Chondrocyte (in vitro differentiated cells): ENCODE measurements around the gene SECTM1. TPM values are rescaled to one million over a fixed set of nuclear protein-coding genes. Genes with fewer than 3 reads are reported as not detected.
"Not testable (repeated sequence)": the region's sequence is repeated elsewhere in the genome, so short reads cannot be mapped to it uniquely, and the experiment has no call there.

Source experiments
- DNase-seq: peaks from one replicate; pipeline ENCODE4 v3.0.0; 2021; ENCODE audit warnings: mixed read lengths, low spot score
- H3K27ac Mint-ChIP-seq: one replicate; pipeline ENCODE4 v1.8.0; 2021; ENCODE audit warnings: mild to moderate bottlenecking, moderate library complexity, mixed read lengths; ENCODE audit not compliant: unreplicated experiment
- H3K27me3 Mint-ChIP-seq: 2 replicates; pipeline ENCODE4 v1.8.0; 2021; ENCODE audit warnings: low read depth, mixed read lengths
- H3K36me3 Mint-ChIP-seq: 2 replicates; pipeline ENCODE4 v1.8.0; 2021; ENCODE audit warnings: low read depth, mixed read lengths
- H3K4me1 Mint-ChIP-seq: 2 replicates; pipeline ENCODE4 v1.8.0; 2021; ENCODE audit warnings: low read depth, mild to moderate bottlenecking, mixed read lengths
- H3K4me3 Mint-ChIP-seq: one replicate; pipeline ENCODE4 v1.8.0; 2021; ENCODE audit warnings: mild to moderate bottlenecking, moderate library complexity, mixed read lengths; ENCODE audit not compliant: unreplicated experiment
- H3K9me3 Mint-ChIP-seq: 2 replicates; pipeline ENCODE4 v1.8.0; 2021; ENCODE audit warnings: low read depth, mixed read lengths
- CTCF ChIP-seq: fragments of 200-600 bp; sonication (generic); IDR thresholded peaks from 2 replicates; pipeline ENCODE4 v1.5.0; 2021; ENCODE audit warnings: antibody characterized with exemption, mild to moderate bottlenecking, moderate library complexity
- total RNA-seq: library from RNA; stranded (reverse); gene quantifications from 3 replicates; pipeline ENCODE4 v1.2.1, GENCODE V29; 2021

SECTM1 gene
- total RNA-seq, 1 donor from 2014 or later = 2.1 TPM

GRCh38 chr17:82348866-82349265 is 15.3 kb upstream of the SECTM1 start:
- TF ChIP-seq CTCF = no peak
- Mint-ChIP-seq H3K27me3 (peaks cover 17% of the 10 kb centered on the region), H3K9me3 (no peaks in the 10 kb centered on the region), H3K27ac (no peak overlapping the region), H3K36me3 (no peaks in the 10 kb centered on the region), H3K4me3 (no peak overlapping the region), H3K4me1 (peaks cover 2% of the 10 kb centered on the region)
- no peak for DNase-seq

GRCh38 chr17:82348434-82348833 is 14.9 kb upstream of the SECTM1 start:
- Mint-ChIP-seq H3K4me1 (peaks cover 2% of the 10 kb centered on the region), H3K27me3 (peaks cover 17% of the 10 kb centered on the region), H3K9me3 (no peaks in the 10 kb centered on the region), H3K4me3 (no peak overlapping the region), H3K27ac (no peak overlapping the region), H3K36me3 (no peaks in the 10 kb centered on the region)
- no peak for DNase-seq
- TF ChIP-seq CTCF = no peak

GRCh38 chr17:82347994-82348393 is 14.4 kb upstream of the SECTM1 start:
- not testable (repeated sequence) for H3K27ac Mint-ChIP-seq, H3K9me3 Mint-ChIP-seq

GRCh38 chr17:82346342-82347300 is 13.1 kb upstream of the SECTM1 start:
- TF ChIP-seq CTCF = no peak
- Mint-ChIP-seq H3K9me3 (no peaks in the 10 kb centered on the region), H3K27me3 (peaks cover 23% of the 10 kb centered on the region), H3K27ac (no peak overlapping the region), H3K4me1 (no peaks in the 10 kb centered on the region), H3K36me3 (no peaks in the 10 kb centered on the region), H3K4me3 (no peak overlapping the region)
- DNase-seq = no peak

More at GRCh38 chr17:82347994-82348393, 14.4 kb upstream of the SECTM1 start:
- not testable (repeated sequence) for H3K4me1 Mint-ChIP-seq, DNase-seq, H3K36me3 Mint-ChIP-seq, H3K4me3 Mint-ChIP-seq
- peaks cover 19% of the 10 kb centered on the region for H3K27me3 Mint-ChIP-seq

GRCh38 chr17:82345151-82345976 is 11.8 kb upstream of the SECTM1 start:
- Mint-ChIP-seq H3K27ac (no peak overlapping the region), H3K27me3 (peaks cover 23% of the 10 kb centered on the region), H3K4me3 (no peak overlapping the region), H3K9me3 (no peaks in the 10 kb centered on the region), H3K4me1 (no peaks in the 10 kb centered on the region), H3K36me3 (no peaks in the 10 kb centered on the region)
- no peak for DNase-seq
- TF ChIP-seq CTCF = no peak
